T-helper 22 cell (primary cell): ENCODE data around the gene PDE1C.

Source experiments
- DNase-seq: peaks from one replicate; pipeline ENCODE4 v3.0.0-alpha.2; 2020; ENCODE audit warnings: low read depth

The PDE1C gene

GRCh38 chr7:31991406-31991805, 78.8 kb downstream of the PDE1C start:
- no peak for DNase-seq

GRCh38 chr7:31986878-31987518, 83.2 kb downstream of the PDE1C start:
- no peak for DNase-seq

GRCh38 chr7:31982962-31983361, 87.2 kb downstream of the PDE1C start:
- no peak for DNase-seq

GRCh38 chr7:31981874-31982390, 88.3 kb downstream of the PDE1C start:
- DNase-seq, result no peak

GRCh38 chr7:31979690-31980330, 90.4 kb downstream of the PDE1C start:
- no peak for DNase-seq

- DNase-seq, result no peak
Measured at GRCh38 chr7:31975546-31975945, 94.7 kb downstream of the PDE1C start.

- DNase-seq, result no peak
Measured at GRCh38 chr7:31974351-31974750, 95.9 kb downstream of the PDE1C start.

GRCh38 chr7:31971049-31971667, 99.0 kb downstream of the PDE1C start:
- DNase-seq, result no peak

GRCh38 chr7:31970501-31970900, 99.7 kb downstream of the PDE1C start:
- no peak for DNase-seq

- DNase-seq, result no peak
Measured at GRCh38 chr7:31963569-31964175, 106.5 kb downstream of the PDE1C start.

- DNase-seq, result no peak
Measured at GRCh38 chr7:31962246-31962645, 108.0 kb downstream of the PDE1C start.

- no peak for DNase-seq
Measured at GRCh38 chr7:31958226-31958625, 112.0 kb downstream of the PDE1C start.

- DNase-seq, result no peak
Measured at GRCh38 chr7:31957756-31958155, 112.5 kb downstream of the PDE1C start.

GRCh38 chr7:31957090-31957720, 113.0 kb downstream of the PDE1C start:
- DNase-seq, result no peak

- no peak for DNase-seq
Measured at GRCh38 chr7:31955641-31956040, 114.6 kb downstream of the PDE1C start.

- DNase-seq, result no peak
Measured at GRCh38 chr7:31955021-31955420, 115.2 kb downstream of the PDE1C start.

GRCh38 chr7:31954500-31954899, 115.7 kb downstream of the PDE1C start:
- no peak for DNase-seq

- DNase-seq, result no peak
Measured at GRCh38 chr7:31953432-31953831, 116.8 kb downstream of the PDE1C start.

- no peak for DNase-seq
Measured at GRCh38 chr7:31950091-31950755, 120.0 kb downstream of the PDE1C start.

GRCh38 chr7:31948029-31948428, 122.2 kb downstream of the PDE1C start:
- no peak for DNase-seq

GRCh38 chr7:31940167-31940566, 130.0 kb downstream of the PDE1C start:
- DNase-seq, result no peak

- DNase-seq, result no peak
Measured at GRCh38 chr7:31939076-31939475, 131.1 kb downstream of the PDE1C start.
